ENCODE measurements around the gene GMDS.

Gene GMDS

GRCh38 chr6:2226775-2227174 lies 18.6 kb downstream of the GMDS start (continued):
- TF ChIP-seq, protein P1, sequence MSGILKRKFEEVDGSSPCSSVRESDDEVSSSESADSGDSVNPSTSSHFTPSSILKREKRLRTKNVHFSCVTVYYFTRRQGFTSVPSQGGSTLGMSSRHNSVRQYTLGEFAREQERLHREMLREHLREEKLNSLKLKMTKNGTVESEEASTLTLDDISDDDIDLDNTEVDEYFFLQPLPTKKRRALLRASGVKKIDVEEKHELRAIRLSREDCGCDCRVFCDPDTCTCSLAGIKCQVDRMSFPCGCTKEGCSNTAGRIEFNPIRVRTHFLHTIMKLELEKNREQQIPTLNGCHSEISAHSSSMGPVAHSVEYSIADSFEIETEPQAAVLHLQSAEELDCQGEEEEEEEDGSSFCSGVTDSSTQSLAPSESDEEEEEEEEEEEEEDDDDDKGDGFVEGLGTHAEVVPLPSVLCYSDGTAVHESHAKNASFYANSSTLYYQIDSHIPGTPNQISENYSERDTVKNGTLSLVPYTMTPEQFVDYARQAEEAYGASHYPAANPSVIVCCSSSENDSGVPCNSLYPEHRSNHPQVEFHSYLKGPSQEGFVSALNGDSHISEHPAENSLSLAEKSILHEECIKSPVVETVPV (CRISPR knock-in tag; IDR thresholded peaks at IDR 0.05) = no peak

- TF ChIP-seq TOX (CRISPR knock-in tag; IDR thresholded peaks at IDR 0.05; ENCODE audit: borderline replicate concordance) (no peak), TCF4 (CRISPR knock-in tag; IDR thresholded peaks at IDR 0.05; ENCODE audit: borderline replicate concordance) (no peak), PPARA (CRISPR knock-in tag; IDR thresholded peaks at IDR 0.05; ENCODE audit: borderline replicate concordance) (no peak), GLIS3 (CRISPR knock-in tag; IDR thresholded peaks at IDR 0.05) (no peak), ISL1 (CRISPR knock-in tag; IDR thresholded peaks at IDR 0.05) (no peak)
- TF ChIP-seq, protein P2, sequence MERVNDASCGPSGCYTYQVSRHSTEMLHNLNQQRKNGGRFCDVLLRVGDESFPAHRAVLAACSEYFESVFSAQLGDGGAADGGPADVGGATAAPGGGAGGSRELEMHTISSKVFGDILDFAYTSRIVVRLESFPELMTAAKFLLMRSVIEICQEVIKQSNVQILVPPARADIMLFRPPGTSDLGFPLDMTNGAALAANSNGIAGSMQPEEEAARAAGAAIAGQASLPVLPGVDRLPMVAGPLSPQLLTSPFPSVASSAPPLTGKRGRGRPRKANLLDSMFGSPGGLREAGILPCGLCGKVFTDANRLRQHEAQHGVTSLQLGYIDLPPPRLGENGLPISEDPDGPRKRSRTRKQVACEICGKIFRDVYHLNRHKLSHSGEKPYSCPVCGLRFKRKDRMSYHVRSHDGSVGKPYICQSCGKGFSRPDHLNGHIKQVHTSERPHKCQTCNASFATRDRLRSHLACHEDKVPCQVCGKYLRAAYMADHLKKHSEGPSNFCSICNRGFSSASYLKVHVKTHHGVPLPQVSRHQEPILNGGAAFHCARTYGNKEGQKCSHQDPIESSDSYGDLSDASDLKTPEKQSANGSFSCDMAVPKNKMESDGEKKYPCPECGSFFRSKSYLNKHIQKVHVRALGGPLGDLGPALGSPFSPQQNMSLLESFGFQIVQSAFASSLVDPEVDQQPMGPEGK (CRISPR knock-in tag; IDR thresholded peaks at IDR 0.05; ENCODE audit: borderline replicate concordance) = no peak
- no peak for ATAC-seq
Observed at GRCh38 chr6:2225422-2226392, 19.7 kb downstream of the GMDS start.

DNA sequence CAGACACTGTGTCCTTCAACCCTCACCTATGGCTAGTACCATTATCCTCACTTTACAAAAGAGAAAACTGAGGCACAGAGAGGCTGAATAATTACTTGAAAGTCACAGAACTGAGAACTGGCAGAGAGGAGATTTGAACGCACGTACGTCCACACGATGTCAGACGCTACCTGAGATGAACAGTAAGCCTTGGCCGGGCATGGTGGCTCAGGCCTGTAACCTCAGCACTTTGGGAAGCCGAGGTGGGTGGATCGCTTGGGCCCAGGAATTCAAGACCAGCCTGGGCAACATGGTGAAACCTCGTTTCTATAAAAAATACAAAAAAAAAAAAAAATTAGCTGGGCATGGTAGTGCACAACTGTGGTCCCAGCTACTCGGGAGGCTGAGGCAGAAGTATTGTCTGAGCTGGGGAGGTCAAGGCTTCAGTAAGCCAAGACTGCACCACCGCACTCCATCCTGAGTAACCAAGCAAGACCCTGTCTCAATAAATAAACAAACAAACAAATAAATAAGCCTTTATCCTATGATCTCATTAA lies 20.5 kb downstream of the GMDS start:
- ATAC-seq = no peak
- TF ChIP-seq ZFP30 (CRISPR knock-in tag; IDR thresholded peaks at IDR 0.05) = no peak

DNA sequence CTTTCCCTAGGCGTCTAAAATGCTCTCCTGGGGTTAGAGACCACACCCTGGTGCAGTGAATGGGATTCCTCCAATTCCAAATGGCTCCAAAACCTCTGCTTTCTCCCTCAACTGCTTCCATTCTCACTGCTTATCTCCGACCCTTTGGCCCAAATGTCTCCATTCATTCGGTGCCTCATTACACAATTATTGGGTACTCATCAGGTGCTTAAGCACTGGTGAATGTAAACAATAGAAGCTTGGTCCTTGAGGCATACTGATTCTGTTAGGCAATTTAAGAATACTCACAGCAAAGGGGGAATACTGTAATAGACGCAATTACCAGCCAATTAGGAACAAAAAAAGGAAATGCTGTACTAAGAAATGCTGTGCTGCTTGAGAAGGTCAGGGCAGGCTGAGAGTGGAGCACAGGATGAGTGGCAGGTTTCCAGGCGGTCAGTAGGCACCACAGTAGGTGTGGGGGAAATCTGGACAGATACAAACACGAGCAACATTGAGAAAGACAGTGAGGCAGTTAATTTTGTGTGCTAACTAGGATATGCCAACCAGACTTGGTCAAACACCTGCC lies 23.0 kb downstream of the GMDS start:
- ATAC-seq = no peak
- TF ChIP-seq, protein P3, sequence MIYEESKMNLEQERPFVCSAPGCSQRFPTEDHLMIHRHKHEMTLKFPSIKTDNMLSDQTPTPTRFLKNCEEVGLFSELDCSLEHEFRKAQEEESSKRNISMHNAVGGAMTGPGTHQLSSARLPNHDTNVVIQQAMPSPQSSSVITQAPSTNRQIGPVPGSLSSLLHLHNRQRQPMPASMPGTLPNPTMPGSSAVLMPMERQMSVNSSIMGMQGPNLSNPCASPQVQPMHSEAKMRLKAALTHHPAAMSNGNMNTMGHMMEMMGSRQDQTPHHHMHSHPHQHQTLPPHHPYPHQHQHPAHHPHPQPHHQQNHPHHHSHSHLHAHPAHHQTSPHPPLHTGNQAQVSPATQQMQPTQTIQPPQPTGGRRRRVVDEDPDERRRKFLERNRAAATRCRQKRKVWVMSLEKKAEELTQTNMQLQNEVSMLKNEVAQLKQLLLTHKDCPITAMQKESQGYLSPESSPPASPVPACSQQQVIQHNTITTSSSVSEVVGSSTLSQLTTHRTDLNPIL (CRISPR knock-in tag; IDR thresholded peaks at IDR 0.05; ENCODE audit: low read depth) = no peak
- TF ChIP-seq POU6F1 (CRISPR knock-in tag; IDR thresholded peaks at IDR 0.05; ENCODE audit: borderline replicate concordance, low read depth) (no peak), ZFP30 (CRISPR knock-in tag; IDR thresholded peaks at IDR 0.05) (no peak), GLIS3 (CRISPR knock-in tag; IDR thresholded peaks at IDR 0.05) (no peak), ESRRG (CRISPR knock-in tag; IDR thresholded peaks at IDR 0.05) (no peak), BACH2 (CRISPR knock-in tag; IDR thresholded peaks at IDR 0.05; ENCODE audit: borderline replicate concordance) (no peak), ZNF70 (CRISPR knock-in tag; IDR thresholded peaks at IDR 0.05) (no peak), ARNTL (CRISPR knock-in tag; IDR thresholded peaks at IDR 0.05; ENCODE audit: borderline replicate concordance, low read depth) (no peak), PPARA (CRISPR knock-in tag; IDR thresholded peaks at IDR 0.05; ENCODE audit: borderline replicate concordance) (no peak), SNAI2 (CRISPR knock-in tag; IDR thresholded peaks at IDR 0.05) (no peak), ZNF565 (CRISPR knock-in tag; conservative IDR thresholded peaks at IDR 0.05; ENCODE audit: low read depth) (no peak), TSHZ2 (CRISPR knock-in tag; IDR thresholded peaks at IDR 0.05) (no peak), ZNF8 (CRISPR knock-in tag; IDR thresholded peaks at IDR 0.05) (no peak), TOX (CRISPR knock-in tag; IDR thresholded peaks at IDR 0.05; ENCODE audit: borderline replicate concordance) (no peak), ZFP3 (CRISPR knock-in tag; IDR thresholded peaks at IDR 0.05) (no peak), OSR1 (CRISPR knock-in tag; IDR thresholded peaks at IDR 0.05) (no peak), TCF4 (CRISPR knock-in tag; IDR thresholded peaks at IDR 0.05; ENCODE audit: borderline replicate concordance) (no peak)
- TF ChIP-seq, protein P2 (CRISPR knock-in tag; IDR thresholded peaks at IDR 0.05; ENCODE audit: borderline replicate concordance) = no peak

Measured in SK-N-SH treated with all-trans-retinoic acid at 6 μM for 48 hours (cell line).